OCI-LY3 (cell line): ENCODE data around the gene ATP8B4.

Experiments used
- H2AFZ ChIP-seq: fragments of 200-600, 300-600 bp; shearing (Covaris generic); 2 replicates; pipeline ENCODE4 v1.6.0; 2014; ENCODE audit warnings: antibody characterized with exemption, low read depth, low read length
- H3K27ac ChIP-seq: fragments of 200-600, 300-600 bp; sonication (generic); 2 replicates; pipeline ENCODE4 v1.5.1; 2014; ENCODE audit warnings: mild to moderate bottlenecking, low read length, moderate library complexity, mixed read lengths
- H3K27me3 ChIP-seq: fragments of 200-600, 300-600 bp; sonication (generic); 2 replicates; pipeline ENCODE4 v1.6.1; 2014; ENCODE audit warnings: low read depth, low read length, mixed read lengths
- H3K36me3 ChIP-seq: fragments of 200-600, 300-600 bp; sonication (generic); replicated peaks from 2 replicates; pipeline ENCODE3; 2014; ENCODE audit warnings: low read depth, low read length, mixed read lengths
- H3K4me1 ChIP-seq: fragments of 300-600, 200-600 bp; sonication (generic); 2 replicates; pipeline ENCODE4 v1.6.1; 2014; ENCODE audit warnings: low read length, mixed read lengths
- H3K4me2 ChIP-seq: fragments of 200-600, 300-600 bp; sonication (generic); 2 replicates; pipeline ENCODE4 v1.6.1; 2014; ENCODE audit warnings: low read length, mixed read lengths
- H3K4me3 ChIP-seq: fragments of 300-600, 200-600 bp; sonication (generic); 2 replicates; pipeline ENCODE4 v1.5.1; 2014; ENCODE audit warnings: antibody characterized with exemption, mild to moderate bottlenecking, low read length, moderate library complexity
- H3K79me2 ChIP-seq: fragments of 300-600, 200-600 bp; shearing (Covaris generic); 2 replicates; pipeline ENCODE4 v1.6.1; 2014; ENCODE audit warnings: mild to moderate bottlenecking, low read length, mixed read lengths
- H3K9ac ChIP-seq: fragments of 300-600, 200-600 bp; shearing (Covaris generic); 2 replicates; pipeline ENCODE4 v1.6.0; 2014; ENCODE audit warnings: mild to moderate bottlenecking, low read length, moderate library complexity
- H3K9me3 ChIP-seq: fragments of 200-600, 300-600 bp; shearing (Covaris generic); 2 replicates; pipeline ENCODE4 v1.6.1; 2014; ENCODE audit warnings: low read length, mixed read lengths; ENCODE audit not compliant: insufficient read depth
- H4K20me1 ChIP-seq: fragments of 200-600, 300-600 bp; sonication (generic); 2 replicates; pipeline ENCODE4 v1.6.1; 2016; ENCODE audit warnings: low read length, mixed read lengths; ENCODE audit not compliant: insufficient read depth
- EZH2phosphoT487 ChIP-seq: fragments of 200-600 bp; shearing (Covaris generic); IDR thresholded peaks from 2 replicates; pipeline ENCODE4 v1.6.1; 2018; ENCODE audit warnings: antibody characterized with exemption, mixed run types, low read depth
- TF ChIP-seq, protein P1 (sequence below): fragments of 200-600, 300-600 bp; sonication (generic); IDR thresholded peaks from 2 replicates; pipeline ENCODE4 v1.5.1; 2014; ENCODE audit warnings: antibody characterized with exemption, low read length, low read depth

ATP8B4 gene

DNA sequence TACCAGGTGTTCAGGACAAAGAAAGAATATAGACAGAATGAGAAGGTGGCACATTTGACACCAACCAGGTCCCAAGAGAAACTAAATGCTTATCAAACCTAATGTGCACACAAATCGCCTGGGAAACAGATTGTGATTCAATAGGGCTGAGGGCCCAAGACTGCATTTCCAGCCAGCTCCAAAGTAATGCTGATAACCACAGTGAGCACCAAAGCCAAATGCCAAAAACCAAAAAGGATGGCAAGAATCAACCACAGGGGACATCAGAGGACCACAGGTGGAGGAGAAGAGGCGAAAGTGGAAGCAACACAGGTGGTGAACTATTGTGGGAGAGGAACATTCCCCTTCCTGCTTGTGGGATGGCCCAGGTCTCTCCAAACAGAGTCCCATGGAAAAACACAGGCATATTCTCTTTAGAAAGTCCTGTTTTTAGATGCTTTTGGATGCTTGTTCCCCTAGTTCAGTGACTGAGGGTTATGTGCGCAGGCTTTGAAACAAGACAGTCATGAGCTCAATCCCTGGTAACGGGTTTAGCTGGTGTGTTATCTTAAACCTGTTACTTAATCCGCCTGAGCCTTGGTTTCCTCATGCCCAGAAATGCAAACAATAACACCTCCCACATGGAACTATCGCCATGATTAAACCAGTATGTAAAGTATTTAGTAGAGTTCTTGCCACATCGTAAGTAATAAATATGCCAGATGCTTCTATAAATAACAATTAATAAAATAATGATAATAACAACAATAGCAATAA lies 241.7 kb downstream of the ATP8B4 start:
- H3K4me3 ChIP-seq = no peak overlapping the region
- no peak overlapping the region for H2AFZ ChIP-seq
- H4K20me1 ChIP-seq = no peaks in the 10 kb centered on the region
- H3K9me3 ChIP-seq = no peaks in the 10 kb centered on the region
- H3K27ac ChIP-seq = no peak overlapping the region
- no peaks in the 10 kb centered on the region for H3K36me3 ChIP-seq
- no peak overlapping the region for H3K4me2 ChIP-seq
- no peaks in the 10 kb centered on the region for H3K27me3 ChIP-seq
- H3K4me1 ChIP-seq = no peaks in the 10 kb centered on the region
- TF ChIP-seq, protein P1, sequence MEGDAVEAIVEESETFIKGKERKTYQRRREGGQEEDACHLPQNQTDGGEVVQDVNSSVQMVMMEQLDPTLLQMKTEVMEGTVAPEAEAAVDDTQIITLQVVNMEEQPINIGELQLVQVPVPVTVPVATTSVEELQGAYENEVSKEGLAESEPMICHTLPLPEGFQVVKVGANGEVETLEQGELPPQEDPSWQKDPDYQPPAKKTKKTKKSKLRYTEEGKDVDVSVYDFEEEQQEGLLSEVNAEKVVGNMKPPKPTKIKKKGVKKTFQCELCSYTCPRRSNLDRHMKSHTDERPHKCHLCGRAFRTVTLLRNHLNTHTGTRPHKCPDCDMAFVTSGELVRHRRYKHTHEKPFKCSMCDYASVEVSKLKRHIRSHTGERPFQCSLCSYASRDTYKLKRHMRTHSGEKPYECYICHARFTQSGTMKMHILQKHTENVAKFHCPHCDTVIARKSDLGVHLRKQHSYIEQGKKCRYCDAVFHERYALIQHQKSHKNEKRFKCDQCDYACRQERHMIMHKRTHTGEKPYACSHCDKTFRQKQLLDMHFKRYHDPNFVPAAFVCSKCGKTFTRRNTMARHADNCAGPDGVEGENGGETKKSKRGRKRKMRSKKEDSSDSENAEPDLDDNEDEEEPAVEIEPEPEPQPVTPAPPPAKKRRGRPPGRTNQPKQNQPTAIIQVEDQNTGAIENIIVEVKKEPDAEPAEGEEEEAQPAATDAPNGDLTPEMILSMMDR = no peak
- TF ChIP-seq EZH2phosphoT487 = no peak
- no peaks in the 10 kb centered on the region for H3K79me2 ChIP-seq
- H3K9ac ChIP-seq = no peak overlapping the region

DNA sequence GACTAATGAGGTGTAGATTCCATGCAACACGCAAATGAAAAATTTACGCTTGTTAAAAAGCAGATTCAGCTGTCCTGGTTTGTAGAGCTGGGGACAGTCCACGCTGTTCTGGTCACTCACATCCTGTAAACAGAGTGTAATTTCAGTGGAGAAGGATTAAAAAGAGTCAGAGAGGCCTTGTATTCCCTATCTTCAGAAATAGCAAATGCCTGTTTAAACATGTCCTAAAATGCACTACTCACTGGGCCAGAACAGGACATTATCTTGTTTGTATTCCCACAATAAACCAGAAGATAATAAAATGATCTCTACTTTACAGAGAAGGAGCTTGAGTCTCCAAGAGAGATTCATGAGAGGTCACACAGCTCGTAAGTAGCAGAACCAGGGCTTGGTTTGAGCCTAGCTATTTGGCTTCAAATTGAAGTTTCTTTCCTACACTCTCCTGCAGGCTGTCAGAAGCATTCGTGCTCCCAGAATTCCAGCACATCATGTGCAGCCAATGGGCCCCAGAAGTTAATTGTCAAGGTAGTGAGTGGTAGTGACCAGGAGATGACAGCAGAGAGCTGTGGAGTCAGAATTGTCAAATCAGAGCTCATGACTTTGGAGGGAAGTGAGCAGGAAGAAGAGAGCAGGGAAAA lies 242.5 kb downstream of the ATP8B4 start:
- H3K79me2 ChIP-seq = no peaks in the 10 kb centered on the region
- no peak overlapping the region for H3K4me2 ChIP-seq

DNA sequence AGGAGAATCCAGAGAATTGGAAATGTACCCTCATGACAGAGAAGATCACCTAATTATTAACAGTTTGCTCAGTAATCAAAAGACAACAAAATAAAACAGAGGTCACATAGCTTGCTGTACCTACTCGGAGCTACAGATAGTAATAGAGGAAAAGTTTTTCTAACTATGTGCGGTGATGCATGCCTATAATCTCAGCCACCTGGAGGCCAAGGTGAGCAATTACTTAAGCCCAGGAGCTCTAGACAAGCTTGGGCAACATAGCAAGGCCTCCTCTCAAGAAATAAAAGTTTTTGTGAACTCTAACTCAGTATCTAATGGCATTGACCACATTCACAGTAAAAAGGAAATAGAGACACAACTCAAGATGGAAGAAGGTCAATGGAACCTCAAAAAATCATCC lies 243.6 kb downstream of the ATP8B4 start:
- no peak for TF ChIP-seq EZH2phosphoT487
- TF ChIP-seq, protein P1 = peak; percentile 21; the same call in 1 of the 2 replicates
- no peaks in the 10 kb centered on the region for H3K4me1 ChIP-seq
- H3K4me2 ChIP-seq = no peak overlapping the region
- no peak overlapping the region for H3K4me3 ChIP-seq
- no peaks in the 10 kb centered on the region for H3K36me3 ChIP-seq
- no peaks in the 10 kb centered on the region for H3K79me2 ChIP-seq
- no peak overlapping the region for H3K9ac ChIP-seq
- no peak overlapping the region for H3K27ac ChIP-seq
- H4K20me1 ChIP-seq = no peaks in the 10 kb centered on the region
- H3K9me3 ChIP-seq = no peaks in the 10 kb centered on the region
- no peak overlapping the region for H2AFZ ChIP-seq
- no peaks in the 10 kb centered on the region for H3K27me3 ChIP-seq

More for the DNA sequence above, 242.5 kb downstream of the ATP8B4 start:
- Histone ChIP-seq H3K9ac (no peak overlapping the region), H3K36me3 (no peaks in the 10 kb centered on the region), H3K27ac (no peak overlapping the region), H2AFZ (no peak overlapping the region), H3K4me3 (no peak overlapping the region), H4K20me1 (no peaks in the 10 kb centered on the region), H3K27me3 (no peaks in the 10 kb centered on the region), H3K4me1 (no peaks in the 10 kb centered on the region), H3K9me3 (no peaks in the 10 kb centered on the region)
- TF ChIP-seq, protein P1 = peak; percentile 30; the same call in 1 of the 2 replicates
- no peak for TF ChIP-seq EZH2phosphoT487

DNA sequence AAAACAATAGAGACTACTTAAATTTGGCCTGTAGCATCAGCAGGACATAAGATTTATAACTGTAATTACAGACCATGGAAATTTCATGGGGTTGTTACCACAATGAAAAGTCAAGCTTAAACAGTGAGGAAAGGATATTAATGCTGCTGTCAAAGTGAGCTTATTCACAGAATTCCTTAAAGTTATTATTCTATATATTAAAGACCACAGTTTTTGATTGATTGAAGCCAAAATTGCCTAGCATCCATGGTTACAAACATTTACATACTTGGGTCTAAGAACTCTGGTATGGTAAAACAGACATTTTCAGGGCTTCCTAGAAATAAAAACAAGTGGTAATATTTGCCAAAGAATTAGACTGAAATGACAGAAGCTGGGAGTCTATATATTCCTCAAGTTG lies 248.6 kb downstream of the ATP8B4 start:
- no peak overlapping the region for H3K27ac ChIP-seq
- H3K9ac ChIP-seq = no peak overlapping the region
- no peak overlapping the region for H3K4me3 ChIP-seq
- peaks cover 13% of the 10 kb centered on the region for H3K27me3 ChIP-seq
- TF ChIP-seq EZH2phosphoT487 = no peak
- TF ChIP-seq, protein P1 = no peak
- no peak overlapping the region for H3K4me2 ChIP-seq
- no peak overlapping the region for H2AFZ ChIP-seq
- no peaks in the 10 kb centered on the region for H3K9me3 ChIP-seq
- no peaks in the 10 kb centered on the region for H3K79me2 ChIP-seq
- no peaks in the 10 kb centered on the region for H4K20me1 ChIP-seq
- H3K4me1 ChIP-seq = no peaks in the 10 kb centered on the region
- H3K36me3 ChIP-seq = no peaks in the 10 kb centered on the region
